MCF 10A (cell line): Measurements from ENCODE around the gene FASN. TPM values are rescaled to one million over a fixed set of nuclear protein-coding genes. Genes with fewer than 3 reads are reported as not detected.
A peak's percentile ranks its signal among the peaks of the same experiment; 100 is the strongest.

Source experiments
- BruUV-seq: library from RNA; stranded (reverse); fragments of 400-500 nt; replicated peaks from 2 replicates; lab custom pipeline; 2021; lab: Mats Ljungman, UMichigan
- CTCF ChIA-PET: fragments of 300-600 bp; sonication (Branson Sonifier 250); formaldehyde crosslinking; extraction: SDS; loops from one replicate; lab custom pipeline; 2021; ENCODE audit warnings: antibody characterized with exemption, inconsistent platforms; lab: Yijun Ruan, JAX
- POLR2A ChIA-PET: fragments of 300-600, 350-650 bp; sonication (Branson Sonifier 250); formaldehyde crosslinking; extraction: SDS; loops from one replicate; lab custom pipeline; 2020; ENCODE audit warnings: antibody characterized with exemption, inconsistent platforms; lab: Yijun Ruan, JAX
- DNase-seq: peaks from one replicate; pipeline ENCODE4 v3.0.0-alpha.2; 2018; ENCODE audit not compliant: unreplicated experiment
- H3K27ac Mint-ChIP-seq: one replicate; pipeline ENCODE4 v1.8.0; 2022; ENCODE audit warnings: mild to moderate bottlenecking, low read depth, mixed read lengths; ENCODE audit not compliant: unreplicated experiment
- H3K27me3 Mint-ChIP-seq: one replicate; pipeline ENCODE4 v1.8.0; 2022; ENCODE audit warnings: mixed read lengths; ENCODE audit not compliant: insufficient read depth, unreplicated experiment
- H3K36me3 Mint-ChIP-seq: one replicate; pipeline ENCODE4 v1.8.0; 2022; ENCODE audit warnings: mild to moderate bottlenecking, moderate library complexity, mixed read lengths; ENCODE audit not compliant: insufficient read depth, unreplicated experiment
- H3K4me1 Mint-ChIP-seq: one replicate; pipeline ENCODE4 v1.8.0; 2022; ENCODE audit warnings: mixed read lengths; ENCODE audit not compliant: insufficient read depth, unreplicated experiment
- H3K4me3 Mint-ChIP-seq: one replicate; pipeline ENCODE4 v1.8.0; 2022; ENCODE audit warnings: mild to moderate bottlenecking, moderate library complexity, mixed read lengths; ENCODE audit not compliant: unreplicated experiment
- H3K9me3 Mint-ChIP-seq: one replicate; pipeline ENCODE4 v1.8.0; 2022; ENCODE audit warnings: mixed read lengths; ENCODE audit not compliant: unreplicated experiment
- intact Hi-C: fragments of 100-400 bp; cut with micrococcal nuclease; formaldehyde crosslinking; loops from 2 replicates; pipeline ENCODE4 v1.14.1; 2022
- total RNA-seq: library from RNA; stranded (reverse); gene quantifications from 2 replicates; pipeline ENCODE4 v1.2.3, GENCODE V29; 2022
- TF ChIP-seq, protein P1 (sequence below): fragments of 200-600 bp; IDR thresholded peaks from one replicate; pipeline ENCODE4 v1.8.0; 2022; ENCODE audit warnings: antibody characterized with exemption, mild to moderate bottlenecking; ENCODE audit not compliant: unreplicated experiment

FASN gene
- total RNA-seq, 1 experiment from 2014 or later, result 120 TPM

DNA sequence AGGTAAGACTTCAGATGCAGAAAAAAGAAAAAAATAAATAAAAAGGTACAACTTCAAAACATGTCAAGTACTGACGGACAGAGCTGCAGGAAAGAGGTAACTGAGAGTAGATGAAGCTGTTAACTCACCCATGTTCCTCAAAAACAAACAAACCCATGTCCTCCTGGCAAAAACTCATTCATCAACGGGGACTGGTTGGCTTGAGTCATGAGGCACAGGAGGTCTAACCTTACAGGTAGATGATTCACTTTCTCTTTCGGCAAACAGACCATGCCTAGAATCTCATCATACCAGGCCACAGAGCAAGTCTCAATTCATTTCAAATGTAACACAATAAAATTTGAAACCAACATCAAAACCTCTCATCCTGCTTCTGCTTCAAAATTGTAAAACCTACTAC, 12.3 kb upstream of the FASN start:
- H3K9me3 Mint-ChIP-seq, result no peaks in the 10 kb centered on the region
- no TSS peak for BruUV-seq
- peaks cover 38% of the 10 kb centered on the region for H3K36me3 Mint-ChIP-seq
- intact Hi-C loops, result no loop called here
- H3K4me3 Mint-ChIP-seq, result no peak overlapping the region
- peaks cover 12% of the 10 kb centered on the region for H3K4me1 Mint-ChIP-seq
- TF ChIP-seq, protein P1, sequence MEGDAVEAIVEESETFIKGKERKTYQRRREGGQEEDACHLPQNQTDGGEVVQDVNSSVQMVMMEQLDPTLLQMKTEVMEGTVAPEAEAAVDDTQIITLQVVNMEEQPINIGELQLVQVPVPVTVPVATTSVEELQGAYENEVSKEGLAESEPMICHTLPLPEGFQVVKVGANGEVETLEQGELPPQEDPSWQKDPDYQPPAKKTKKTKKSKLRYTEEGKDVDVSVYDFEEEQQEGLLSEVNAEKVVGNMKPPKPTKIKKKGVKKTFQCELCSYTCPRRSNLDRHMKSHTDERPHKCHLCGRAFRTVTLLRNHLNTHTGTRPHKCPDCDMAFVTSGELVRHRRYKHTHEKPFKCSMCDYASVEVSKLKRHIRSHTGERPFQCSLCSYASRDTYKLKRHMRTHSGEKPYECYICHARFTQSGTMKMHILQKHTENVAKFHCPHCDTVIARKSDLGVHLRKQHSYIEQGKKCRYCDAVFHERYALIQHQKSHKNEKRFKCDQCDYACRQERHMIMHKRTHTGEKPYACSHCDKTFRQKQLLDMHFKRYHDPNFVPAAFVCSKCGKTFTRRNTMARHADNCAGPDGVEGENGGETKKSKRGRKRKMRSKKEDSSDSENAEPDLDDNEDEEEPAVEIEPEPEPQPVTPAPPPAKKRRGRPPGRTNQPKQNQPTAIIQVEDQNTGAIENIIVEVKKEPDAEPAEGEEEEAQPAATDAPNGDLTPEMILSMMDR, result no peak
- DNase-seq, result peak; percentile 79
- ChIA-PET CTCF (interaction anchor here (0.6 kb wide), 1 partner anchor 69 kb away, joined by 3 read pairs; no protein-coding TSS in a partner anchor), POLR2A (interaction anchor here (0.6 to 7.0 kb wide), 11 partner anchors 10 to 408 kb away, joined by 3 to 62 read pairs (median 3); partner anchors contain the start of genes DCXR, FASN and P4HB)
- H3K27ac Mint-ChIP-seq, result peak overlapping the region; percentile 66
- H3K27me3 Mint-ChIP-seq, result no peaks in the 10 kb centered on the region

DNA sequence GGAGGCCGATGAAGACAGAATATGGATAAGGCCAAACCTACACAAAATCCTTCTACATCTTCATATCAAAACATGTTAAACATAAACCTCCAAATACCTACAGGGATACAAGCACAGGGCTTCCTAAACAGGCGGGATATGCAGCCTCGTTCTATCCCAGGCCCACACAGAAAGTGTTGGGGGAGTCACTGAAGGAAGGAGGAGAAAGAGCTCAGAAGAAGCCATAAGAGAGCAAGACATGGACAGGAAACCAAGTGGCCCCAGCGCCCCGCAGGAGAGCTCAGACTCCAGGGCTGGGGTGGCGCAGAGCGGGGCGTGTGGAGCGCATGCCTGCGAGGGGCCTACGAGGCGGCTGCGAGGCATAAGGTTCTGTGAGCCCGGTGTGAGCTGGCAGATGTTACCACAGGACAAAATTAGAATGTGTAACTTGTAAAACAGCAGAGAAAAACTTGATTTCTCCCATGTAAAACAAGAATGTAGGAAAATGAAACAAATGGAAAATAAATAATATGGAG, 11.0 kb upstream of the FASN start:
- Mint-ChIP-seq H3K27ac (peak overlapping the region; percentile 23), H3K9me3 (no peaks in the 10 kb centered on the region), H3K27me3 (no peaks in the 10 kb centered on the region), H3K36me3 (peaks cover 38% of the 10 kb centered on the region), H3K4me3 (no peak overlapping the region), H3K4me1 (peaks cover 15% of the 10 kb centered on the region)
- BruUV-seq, result no TSS peak
- ChIA-PET POLR2A (interaction anchor here (3.9 to 7.0 kb wide), 2 partner anchors 10 to 25 kb away, joined by 19 to 62 read pairs; partner anchors contain the start of gene FASN), CTCF (interaction anchor here (0.6 kb wide), 1 partner anchor 47 kb away, joined by 4 read pairs; no protein-coding TSS in a partner anchor)
- no peak for DNase-seq
- intact Hi-C loops, result no loop called here
- TF ChIP-seq, protein P1, result no peak

DNA sequence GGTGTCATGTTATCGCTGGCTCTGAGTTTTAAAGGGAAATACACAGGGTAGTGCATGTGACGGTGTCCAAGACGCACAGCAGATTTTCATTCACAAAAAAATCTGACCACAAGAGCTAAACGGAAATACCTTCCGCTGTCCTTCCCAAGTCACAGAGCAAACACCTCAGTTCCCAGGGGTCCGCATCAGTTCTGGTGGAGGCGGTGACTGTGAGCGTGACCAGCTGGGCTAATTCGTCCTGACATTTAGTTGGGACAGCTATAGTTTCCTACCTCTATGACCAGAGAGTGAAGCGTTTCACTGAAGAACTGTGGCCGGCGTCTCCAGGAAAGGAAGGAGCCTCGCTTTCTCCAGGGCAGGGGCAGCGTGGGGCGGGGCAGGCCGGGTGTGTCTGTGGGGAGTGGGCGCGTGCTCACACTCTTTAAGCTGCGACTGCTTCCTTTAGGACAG, 10.5 kb upstream of the FASN start:
- no peak for DNase-seq
- ChIA-PET CTCF (no interaction called here), POLR2A (interaction anchor here (3.9 to 7.0 kb wide), 2 partner anchors 9 to 25 kb away, joined by 19 to 62 read pairs; partner anchors contain the start of gene FASN)
- peak overlapping the region; percentile 23 for H3K27ac Mint-ChIP-seq
- H3K9me3 Mint-ChIP-seq, result no peaks in the 10 kb centered on the region
- H3K4me1 Mint-ChIP-seq, result peaks cover 17% of the 10 kb centered on the region
- no TSS peak for BruUV-seq
- H3K4me3 Mint-ChIP-seq, result no peak overlapping the region
- TF ChIP-seq, protein P1, result no peak
- no peaks in the 10 kb centered on the region for H3K27me3 Mint-ChIP-seq
- H3K36me3 Mint-ChIP-seq, result peaks cover 38% of the 10 kb centered on the region
- intact Hi-C loops, result no loop called here

DNA sequence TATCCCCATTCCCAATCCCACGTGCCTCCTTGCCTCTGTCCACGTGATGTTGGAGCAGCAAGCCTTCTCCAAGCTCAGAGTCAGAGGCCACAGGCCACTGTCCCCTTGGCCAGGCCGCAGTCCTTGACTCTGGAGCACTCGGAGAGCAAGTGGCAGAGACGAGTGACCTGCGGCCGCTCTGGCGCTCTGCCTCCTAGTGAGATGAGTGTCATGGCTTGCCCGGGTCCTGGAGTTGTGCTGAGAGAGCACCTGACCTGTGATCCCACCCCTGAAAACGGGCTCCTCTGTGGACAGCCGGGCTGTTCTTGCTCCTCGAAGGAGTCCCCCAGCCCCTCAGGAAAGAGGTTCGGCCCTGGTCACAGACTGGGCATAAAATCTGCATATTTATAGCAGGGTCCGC, 10.0 kb upstream of the FASN start:
- H3K27me3 Mint-ChIP-seq, result no peaks in the 10 kb centered on the region
- TF ChIP-seq, protein P1, result no peak
- intact Hi-C loops, result no loop called here
- CTCF ChIA-PET, result no interaction called here
- BruUV-seq, result no TSS peak
- H3K4me3 Mint-ChIP-seq, result no peak overlapping the region
- DNase-seq, result no peak
- H3K36me3 Mint-ChIP-seq, result peaks cover 37% of the 10 kb centered on the region
- peaks cover 17% of the 10 kb centered on the region for H3K4me1 Mint-ChIP-seq
- POLR2A ChIA-PET, result interaction anchor here (3.9 to 7.0 kb wide), 2 partner anchors 9 to 26 kb away, joined by 19 to 62 read pairs; partner anchors contain the start of gene FASN
- H3K27ac Mint-ChIP-seq, result peak overlapping the region; percentile 23
- H3K9me3 Mint-ChIP-seq, result no peaks in the 10 kb centered on the region
